ENCODE data around the gene SYT6.

The SYT6 gene

DNA sequence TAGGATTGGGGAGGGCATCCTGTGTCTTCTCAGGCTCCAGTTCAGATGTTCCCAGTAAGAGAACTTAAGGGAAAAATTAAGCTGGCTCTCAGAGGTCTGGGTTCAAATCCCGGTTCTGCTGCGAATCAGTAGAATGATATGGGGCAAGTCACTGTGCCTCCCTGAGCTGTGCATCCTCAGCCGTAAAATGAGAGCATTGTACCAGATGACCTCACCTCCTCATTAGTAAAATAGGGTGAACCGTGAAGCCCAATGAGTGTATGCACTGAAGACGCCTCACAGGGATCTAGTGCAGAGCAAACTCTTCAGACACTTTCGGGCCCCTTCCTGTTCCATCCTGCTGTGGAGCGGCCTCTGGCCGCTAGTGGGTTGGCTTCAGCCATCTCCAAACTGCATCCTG lies 36.0 kb downstream of the SYT6 start:
- no peak for DNase-seq (ENCODE audit: low read depth)

DNA sequence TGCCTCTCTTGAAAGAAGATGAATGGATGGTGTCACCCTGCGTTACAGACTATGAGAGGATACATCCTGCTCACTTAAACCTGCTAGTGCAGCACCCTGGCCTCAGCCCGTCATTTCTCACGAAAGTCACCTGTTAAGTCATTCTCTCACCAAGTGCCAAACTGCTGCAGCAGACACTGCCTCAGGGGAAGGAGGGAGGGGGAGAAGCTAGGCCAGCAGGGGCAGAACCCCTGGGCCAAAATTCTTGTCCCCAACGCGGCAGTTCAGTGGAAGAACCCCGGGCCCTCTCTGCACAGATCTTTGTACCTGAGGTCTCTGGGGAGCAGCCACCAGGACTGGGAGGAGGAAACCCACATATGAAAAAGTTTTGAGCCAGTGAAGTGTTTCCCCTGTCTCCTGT lies 37.6 kb downstream of the SYT6 start:
- DNase-seq (ENCODE audit: low read depth) = no peak

DNA sequence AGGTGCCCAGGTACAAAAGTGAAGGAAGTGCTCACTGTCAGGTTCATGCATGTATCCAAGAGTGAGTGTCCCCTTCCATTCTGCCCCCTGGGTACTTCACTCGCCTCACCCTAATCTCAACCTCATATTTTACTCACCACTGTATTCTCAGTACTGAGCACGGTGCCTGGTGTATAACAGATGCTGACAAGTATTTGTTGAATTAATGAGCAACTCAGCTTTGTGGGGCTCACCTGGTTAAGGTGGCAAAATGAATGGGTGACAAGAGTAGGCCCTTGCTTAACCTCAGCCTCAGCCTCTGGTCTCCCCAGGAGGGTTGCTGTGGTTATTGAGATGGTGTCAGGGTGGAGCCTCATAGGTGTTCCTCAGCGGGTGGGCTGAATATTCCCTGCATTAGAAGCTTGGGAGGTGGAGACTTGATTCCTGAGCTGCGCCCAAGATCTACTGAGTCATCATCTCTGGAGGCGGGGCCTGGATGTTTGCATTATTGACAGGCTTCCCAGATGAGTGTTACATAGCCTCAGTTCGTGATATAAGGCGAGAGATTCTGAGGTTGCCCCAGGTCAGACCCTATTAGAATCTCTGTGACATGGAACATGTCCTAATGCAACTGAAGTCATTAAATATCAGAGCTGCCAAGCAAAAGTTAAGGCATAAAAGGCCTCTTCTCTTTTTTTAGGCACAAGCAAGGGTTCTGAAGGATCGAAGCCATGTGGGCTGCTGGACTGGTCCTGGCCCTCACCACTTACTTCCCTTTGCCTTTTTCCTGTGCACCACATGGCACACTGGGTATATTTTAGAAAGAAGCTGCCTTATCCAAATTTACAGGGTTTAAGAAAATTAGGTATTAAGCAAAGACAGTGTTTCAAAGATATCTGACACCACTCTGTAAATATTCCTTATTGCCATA lies 39.2 kb downstream of the SYT6 start:
- DNase-seq (ENCODE audit: low read depth) = no peak

DNA sequence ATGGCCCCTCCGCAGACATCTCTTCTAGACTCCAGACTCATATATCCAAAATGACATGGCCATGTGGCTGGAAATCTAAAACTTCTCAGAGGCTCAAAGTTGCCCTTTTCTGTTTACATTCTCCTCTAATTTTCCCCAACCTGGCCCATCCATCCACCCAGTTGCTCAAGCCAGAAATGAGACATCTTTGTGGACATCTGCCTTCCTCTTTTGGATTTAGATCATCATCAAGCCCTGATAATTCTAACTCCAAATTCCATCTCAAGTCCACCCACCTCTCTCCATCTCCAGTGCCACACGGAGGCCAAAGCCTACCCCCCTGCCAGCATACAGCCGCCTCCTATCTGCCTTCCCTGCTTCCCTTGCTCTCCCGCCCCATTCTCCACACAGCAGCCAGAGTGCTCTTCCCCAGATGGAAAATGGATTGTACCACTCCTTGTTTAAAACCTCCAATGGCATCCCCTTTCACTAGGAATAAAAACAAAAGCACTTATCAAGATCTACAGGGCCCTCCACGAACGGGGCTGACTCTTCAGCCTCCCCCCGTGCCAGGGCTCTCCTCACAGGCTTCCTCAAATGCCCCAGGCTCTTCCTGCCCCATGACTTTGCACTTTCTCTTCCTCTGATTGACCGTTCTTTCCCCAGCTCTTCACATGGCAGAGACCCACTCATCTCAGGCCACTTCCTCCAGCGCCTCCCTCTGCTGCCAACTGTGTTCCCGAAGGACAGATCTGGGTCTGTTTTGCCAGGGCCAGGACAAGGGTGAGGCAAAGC lies 40.1 kb downstream of the SYT6 start:
- no peak for DNase-seq (ENCODE audit: low read depth)

DNA sequence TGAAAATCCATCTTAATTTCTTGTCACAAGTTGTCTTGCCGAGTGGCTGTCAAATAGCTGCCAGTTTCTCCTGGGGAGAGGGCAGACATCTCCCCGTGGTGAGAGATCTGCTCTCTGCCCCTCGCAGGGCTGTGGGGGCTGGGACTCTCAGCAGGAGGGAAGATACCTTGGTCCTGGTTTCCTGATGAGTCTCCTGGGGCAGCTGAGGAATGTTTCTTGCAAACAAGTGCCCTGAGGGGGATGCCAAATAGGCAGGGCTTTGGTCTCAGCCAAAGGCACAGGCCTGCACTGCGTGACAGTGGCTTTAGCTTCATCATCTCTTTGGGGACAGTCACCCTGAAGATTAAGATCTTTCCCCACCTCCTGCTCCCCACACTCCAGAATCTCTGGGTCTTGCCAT lies 40.9 kb downstream of the SYT6 start:
- DNase-seq (ENCODE audit: low read depth) = no peak

DNA sequence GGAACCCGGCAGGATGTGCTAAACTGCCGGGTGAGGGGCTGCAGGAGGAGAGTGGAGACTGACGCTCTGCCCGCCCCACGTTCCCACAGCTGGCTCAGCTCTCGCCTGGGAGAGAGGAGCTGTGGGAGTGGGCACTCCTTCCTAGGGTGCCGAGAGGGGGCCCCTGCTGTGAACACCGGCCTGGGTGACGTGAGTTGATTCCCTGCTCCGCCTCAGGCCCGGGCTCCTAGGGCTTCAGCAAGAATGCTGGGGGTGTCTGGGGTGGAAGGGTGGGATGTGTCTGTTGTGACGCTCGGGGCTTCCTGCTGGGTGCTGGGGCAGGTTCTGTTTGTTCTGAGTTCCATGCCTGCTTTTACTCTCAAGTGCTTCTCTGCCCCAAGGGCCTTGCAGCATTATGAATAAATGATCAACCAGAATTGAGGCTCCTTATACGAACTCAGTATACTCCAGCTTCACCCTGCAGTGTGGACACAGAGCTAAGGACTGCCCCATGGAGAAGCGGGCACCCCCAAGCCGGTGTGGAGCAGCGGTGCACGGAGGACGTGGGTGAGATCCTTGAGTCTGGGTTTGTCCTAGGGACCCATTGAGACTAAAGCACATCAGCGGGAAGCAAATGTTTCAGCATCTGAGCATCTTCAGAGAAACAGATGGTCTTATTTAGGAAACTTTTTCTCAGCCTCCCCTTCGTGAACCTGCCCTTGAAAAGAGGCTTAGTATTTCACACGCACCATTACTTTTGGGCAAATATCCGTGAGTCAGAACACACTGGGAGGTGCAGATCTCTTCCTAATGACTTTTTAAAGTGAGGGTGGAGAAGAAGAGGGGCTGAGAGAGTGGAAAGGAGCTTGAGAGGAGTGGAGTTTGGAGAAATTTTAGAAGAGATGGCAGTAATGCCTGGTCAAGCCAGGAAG lies 41.7 kb downstream of the SYT6 start:
- DNase-seq (ENCODE audit: low read depth) = no peak

DNA sequence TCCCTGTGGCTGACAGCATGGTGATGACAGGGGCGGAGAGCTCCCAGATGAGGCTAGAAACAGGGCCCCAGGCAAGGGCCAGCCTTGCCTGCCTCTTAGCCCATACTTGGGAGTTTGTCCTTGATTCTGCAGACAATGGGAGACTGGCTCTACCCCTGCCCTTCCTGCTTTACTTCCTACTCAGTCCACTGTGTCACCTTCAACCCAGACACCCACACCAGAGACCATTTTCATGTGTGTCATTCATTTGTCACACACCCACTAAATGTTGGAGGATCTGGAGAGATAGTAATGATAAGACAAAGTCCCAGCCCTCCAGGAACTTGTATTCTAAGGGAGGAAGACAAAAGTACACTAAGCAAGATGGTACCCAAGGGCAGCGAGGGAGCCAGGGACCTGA lies 43.7 kb downstream of the SYT6 start:
- DNase-seq (ENCODE audit: low read depth) = no peak

DNA sequence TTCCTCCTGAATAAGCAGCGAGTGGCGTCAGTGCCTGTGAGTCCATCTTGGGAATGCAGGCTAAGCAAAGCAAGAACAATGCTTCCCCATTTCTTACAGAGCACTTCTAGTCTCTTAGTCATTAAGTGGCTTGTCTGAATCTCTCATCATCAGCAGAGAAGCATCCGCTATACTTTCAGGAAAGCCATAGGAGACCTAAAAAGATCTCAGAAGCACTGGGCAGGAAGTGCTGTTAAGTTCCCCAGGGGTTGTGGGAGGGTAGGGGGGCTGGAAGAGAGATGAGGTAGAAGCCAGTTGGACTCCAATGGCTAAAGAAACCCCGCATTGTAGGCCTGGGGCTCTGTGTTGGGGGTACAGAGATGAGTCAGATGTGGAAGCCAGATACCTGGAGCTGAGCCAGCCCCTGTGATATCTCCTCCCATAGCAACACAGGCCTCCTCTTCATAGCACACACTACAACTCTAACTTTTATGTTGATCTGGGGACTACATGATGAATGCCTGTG lies 44.9 kb downstream of the SYT6 start:
- no peak for DNase-seq (ENCODE audit: low read depth)

DNA sequence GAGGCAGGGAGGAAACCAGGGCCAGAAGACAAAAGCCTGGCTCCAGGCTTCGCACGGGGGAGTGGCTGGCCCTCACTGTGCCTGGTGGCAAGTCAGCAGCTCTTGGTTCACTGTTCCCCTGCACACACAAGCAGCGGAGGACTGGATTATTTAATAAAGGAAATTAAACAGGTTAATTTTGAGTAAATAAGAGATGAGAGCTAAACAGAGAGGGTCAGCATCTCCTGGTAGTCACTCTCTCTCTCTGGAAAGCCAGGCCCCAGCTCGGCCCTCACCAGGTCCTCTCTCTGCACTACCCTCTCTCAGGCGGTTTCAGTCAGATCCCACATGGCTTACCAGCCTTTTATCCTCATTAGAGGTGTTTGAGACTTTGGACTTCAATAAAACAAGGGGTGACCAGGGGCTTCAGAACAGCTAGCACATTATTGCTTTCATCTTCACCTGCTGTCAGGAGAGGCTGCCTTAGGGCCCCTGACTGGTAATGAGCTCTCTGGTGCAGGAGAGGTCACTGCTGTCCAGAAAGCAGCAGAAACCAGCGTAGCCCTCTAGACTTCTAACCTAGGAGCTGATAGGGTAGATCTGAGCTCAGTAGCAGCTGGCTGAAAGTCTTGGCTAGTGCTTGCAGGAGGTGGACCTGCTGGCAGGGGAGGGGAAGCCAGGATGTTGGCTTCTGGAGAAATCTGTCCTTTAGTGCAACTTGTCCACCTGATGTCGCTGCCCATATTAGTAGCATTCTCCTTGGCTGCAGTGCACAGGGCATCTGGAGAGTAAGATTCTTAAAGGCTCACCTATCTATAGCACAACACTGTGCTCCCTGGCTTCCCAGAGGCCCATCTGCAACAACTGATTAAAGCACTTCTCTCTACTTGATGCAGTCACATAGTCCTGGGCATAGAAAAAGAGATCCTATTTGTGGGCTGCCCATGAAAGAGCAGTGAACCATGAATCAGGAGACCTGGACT lies 45.9 kb downstream of the SYT6 start:
- no peak for DNase-seq (ENCODE audit: low read depth)

DNA sequence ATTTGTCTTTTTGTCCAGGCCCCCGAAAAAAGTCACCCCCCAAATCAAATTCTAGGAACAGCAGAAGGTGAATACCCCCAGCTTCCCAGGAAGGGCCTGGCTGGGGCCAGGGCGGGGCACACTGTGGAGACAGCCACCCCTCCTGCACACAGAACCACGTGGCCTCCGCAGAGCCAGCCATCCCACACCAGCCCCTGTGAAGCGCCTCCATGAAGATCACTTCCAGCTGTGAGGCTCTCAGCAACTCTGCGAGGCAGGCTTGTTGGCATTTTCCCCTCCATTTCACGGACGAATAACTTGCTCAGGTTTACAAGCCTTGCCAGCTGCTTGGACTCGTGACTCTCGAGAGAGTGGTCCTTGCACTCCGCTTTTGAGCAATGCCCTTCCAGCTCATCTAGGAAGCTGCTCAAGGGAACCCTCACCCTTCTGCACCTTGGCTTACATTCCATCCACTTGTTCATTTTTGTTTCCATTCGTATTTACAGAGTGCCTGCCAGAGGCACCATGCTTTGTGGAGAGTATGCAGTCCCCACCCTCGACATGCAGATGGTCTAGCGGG lies 48.2 kb downstream of the SYT6 start:
- DNase-seq (ENCODE audit: low read depth) = no peak

DNA sequence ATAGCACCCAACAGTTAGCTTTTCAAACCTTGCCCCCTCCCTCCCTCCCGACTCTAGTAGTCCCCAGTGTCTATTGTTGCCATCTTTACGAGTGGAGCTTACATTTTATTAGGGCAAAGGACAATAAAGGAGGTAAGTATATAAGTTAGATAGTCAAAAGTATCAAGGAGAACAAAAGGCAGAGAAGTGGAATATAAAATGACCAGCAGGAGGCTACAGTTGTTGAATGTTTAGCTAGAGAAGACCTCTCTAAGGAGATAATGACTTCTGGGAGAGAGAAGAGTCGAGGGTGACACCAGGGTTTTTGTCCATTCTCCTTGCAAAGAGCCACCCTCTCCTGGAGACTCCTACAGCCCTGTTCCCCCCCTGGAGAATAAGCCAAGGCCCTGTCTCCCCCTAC lies 48.7 kb downstream of the SYT6 start:
- DNase-seq (ENCODE audit: low read depth) = no peak

DNA sequence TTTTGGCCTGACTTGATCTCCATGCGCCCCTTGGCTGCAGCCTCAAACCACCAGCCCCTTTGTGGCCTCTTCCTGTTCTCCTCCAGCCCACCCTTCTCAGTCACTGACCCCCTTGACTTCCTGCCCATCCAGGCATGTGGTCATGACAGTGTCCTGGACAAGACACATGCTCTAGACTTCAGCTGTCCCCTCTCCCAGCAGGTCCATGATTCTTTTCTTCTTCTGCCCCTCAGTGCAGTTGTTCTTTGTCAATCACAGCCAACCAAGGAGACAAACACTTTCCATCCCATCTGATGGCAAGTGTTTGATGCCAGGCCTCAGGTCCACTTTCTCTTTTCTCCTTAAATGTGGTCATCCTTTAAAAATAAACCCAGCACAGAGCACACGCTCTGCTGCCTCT lies 49.7 kb downstream of the SYT6 start:
- DNase-seq (ENCODE audit: low read depth) = no peak

DNA sequence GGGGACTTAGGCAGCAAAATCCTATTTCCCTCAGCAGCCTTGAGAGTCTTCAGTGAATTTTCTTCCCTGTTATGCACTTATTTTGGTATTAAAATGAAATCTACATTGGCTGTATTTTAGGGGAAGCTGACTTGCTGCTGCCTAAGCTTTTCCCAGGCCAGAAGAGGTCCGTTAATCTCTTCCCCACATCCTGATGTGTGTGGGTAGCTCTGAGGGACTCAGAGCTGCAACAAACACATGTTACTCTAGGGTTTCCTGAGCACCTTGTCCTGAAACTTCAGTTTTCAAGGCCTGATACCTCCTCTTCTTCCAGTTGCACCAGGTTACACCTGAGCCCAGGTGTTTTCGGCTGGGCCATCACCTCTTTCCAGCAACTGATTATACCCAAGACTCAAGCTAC lies 51.5 kb downstream of the SYT6 start:
- no peak for DNase-seq (ENCODE audit: low read depth)

DNA sequence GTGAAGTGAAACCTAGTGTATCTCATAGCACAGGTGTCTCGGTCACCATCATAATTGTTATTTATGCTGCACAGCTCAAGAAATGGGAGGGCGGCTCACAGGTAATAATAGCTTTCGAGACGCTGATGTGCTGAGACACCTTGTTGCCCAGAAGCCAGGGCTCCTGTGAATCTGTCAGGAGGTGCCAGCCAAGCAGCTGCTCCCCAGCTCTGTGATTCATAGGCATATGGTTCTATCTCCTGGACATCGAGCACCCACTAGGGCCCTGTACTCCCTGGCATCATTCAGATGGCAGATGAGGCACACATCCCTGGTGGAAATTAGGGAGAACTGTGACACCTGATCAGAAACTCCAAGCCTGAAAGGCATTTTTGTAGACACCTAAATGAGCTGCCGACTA lies 53.5 kb downstream of the SYT6 start:
- DNase-seq (ENCODE audit: low read depth) = no peak

DNA sequence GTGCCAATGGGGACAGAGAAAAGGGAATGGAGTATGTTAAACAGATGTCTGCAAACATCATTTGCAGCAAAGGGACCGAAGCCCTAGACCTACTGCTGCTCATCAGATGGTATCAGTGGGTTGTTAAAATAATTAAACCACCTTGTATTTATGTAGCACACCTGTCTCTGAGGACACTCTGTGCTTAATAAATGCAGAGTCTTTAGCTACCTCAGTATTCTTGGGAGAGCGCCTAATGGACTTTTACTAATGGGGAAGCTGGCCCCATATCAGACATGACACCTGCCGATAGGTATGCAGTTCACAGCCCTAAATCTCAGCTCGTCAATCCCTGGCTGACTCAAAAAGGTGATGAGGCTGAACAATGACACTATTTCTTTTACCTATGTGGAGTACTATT lies 54.4 kb downstream of the SYT6 start:
- no peak for DNase-seq (ENCODE audit: low read depth)

DNA sequence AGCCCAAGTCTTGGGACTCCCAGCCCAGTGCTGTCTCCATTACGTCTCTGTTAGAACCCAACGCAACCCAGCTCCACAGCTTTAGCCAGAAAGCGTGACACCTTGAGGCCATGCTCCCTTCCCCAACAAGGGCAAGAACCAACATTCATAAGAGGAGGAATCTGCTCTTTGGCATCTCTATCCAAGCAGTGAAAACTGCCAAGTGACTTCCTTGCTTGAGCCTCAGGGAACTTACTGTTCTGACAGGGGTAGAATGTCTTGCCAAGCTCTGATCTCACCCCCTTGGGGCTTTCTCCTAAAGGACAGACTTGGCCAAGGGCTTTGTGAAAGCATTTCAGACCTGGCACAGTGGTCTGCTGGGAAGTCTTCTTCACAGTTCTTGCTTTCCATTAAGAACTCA lies 56.6 kb downstream of the SYT6 start:
- DNase-seq (ENCODE audit: low read depth) = no peak

DNA sequence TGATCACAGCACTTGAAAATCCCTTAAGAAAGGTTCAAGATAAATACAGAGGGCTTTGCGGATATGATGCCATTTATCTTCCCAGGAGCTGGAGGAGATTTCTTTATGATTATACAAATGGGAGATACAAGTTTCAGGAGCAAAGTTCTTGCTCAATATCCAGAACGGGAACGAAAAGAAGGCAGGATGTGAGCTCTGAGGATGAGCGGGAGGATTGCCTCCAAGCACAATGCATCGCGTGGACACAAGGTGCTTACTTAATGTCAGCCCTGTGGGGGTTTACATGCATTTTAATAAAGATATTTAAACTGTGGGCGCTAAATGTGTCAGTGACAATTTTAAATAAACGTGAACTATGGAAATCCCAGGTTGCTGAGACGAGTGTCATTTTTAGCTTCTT lies 59.0 kb downstream of the SYT6 start:
- no peak for DNase-seq (ENCODE audit: low read depth)

DNA sequence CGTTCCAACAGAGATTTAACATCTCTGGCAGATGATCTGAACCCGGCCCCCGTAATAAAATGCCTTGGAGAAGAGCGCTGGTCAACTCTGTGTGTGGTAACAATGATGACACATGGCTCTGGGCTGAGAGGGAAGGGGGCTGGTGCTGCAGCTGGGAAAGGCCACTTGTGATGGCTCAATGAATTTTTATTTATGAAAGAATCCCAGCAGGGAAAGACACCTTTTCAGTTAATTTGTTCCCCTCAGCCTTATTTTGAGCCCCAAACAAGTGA lies 59.4 kb downstream of the SYT6 start:
- DNase-seq (ENCODE audit: low read depth) = no peak

DNA sequence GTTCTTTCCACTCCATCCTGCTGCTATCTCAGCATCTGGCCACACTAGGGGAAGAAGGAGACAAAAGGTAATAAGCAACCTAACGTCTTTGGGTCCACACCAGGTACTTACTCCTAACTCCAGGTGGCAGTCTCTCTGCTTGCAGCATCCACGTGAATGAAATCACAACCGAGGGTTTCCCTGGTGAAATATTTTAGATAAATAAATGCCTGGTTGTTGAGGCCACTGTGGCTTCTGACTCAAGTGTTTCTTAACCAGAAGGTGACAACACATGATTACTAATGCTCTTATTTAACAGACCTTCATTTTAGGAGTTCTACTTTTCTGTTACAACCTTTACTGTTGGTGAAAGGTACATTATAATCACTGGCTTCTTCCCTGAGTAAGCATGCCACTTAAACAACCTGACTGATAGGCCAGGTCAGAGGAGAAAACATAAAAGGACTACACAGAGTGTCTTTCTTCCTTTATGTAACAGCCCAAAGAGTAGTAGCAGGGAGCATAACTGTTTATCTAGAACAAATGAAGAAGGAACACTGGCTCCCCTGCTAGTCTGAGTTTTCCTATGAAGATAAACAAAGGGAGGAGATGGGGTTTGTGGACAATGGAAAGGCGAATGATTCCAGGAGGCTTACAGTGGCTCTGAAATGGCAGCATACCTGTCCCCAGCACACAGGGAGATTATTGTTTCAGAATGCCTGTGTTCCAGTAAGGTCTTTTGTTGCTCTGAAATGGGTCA lies 59.9 kb downstream of the SYT6 start:
- no peak for DNase-seq (ENCODE audit: low read depth)
